GM19455 (cell line): ENCODE data around the gene DYNC2I2.

Experiments
- ATAC-seq: cut with Tn5 transposase; IDR thresholded peaks from one replicate; pipeline ENCODE4 v1.9.1; 2021; ENCODE audit not compliant: unreplicated experiment

Gene DYNC2I2

GRCh38 chr9:128636556-128637530, 19.8 kb downstream of the DYNC2I2 start:
- no peak for ATAC-seq

- ATAC-seq: no peak
These were observed 20.6 kb downstream of the DYNC2I2 start for GRCh38 chr9:128636024-128636390.

GRCh38 chr9:128635266-128636023, 21.2 kb downstream of the DYNC2I2 start:
- ATAC-seq: no peak

- ATAC-seq: no peak
These were observed 21.9 kb downstream of the DYNC2I2 start for GRCh38 chr9:128634651-128635262.

GRCh38 chr9:128634111-128634510, 22.5 kb downstream of the DYNC2I2 start:
- no peak for ATAC-seq

- no peak for ATAC-seq
These were observed 23.0 kb downstream of the DYNC2I2 start for GRCh38 chr9:128633601-128634000.

GRCh38 chr9:128633057-128633456, 23.6 kb downstream of the DYNC2I2 start:
- ATAC-seq: no peak

GRCh38 chr9:128632486-128632885, 24.2 kb downstream of the DYNC2I2 start:
- no peak for ATAC-seq

- no peak for ATAC-seq
These were observed 24.6 kb downstream of the DYNC2I2 start for GRCh38 chr9:128632066-128632465.

- no peak for ATAC-seq
These were observed 25.0 kb downstream of the DYNC2I2 start for GRCh38 chr9:128631636-128632035.

GRCh38 chr9:128629852-128630545, 26.6 kb downstream of the DYNC2I2 start:
- no peak for ATAC-seq

- ATAC-seq: no peak
These were observed 27.5 kb downstream of the DYNC2I2 start for GRCh38 chr9:128629136-128629535.

- no peak for ATAC-seq
These were observed 28.1 kb downstream of the DYNC2I2 start for GRCh38 chr9:128628471-128629048.

GRCh38 chr9:128627906-128628305, 28.7 kb downstream of the DYNC2I2 start:
- no peak for ATAC-seq

GRCh38 chr9:128627127-128627715, 29.4 kb downstream of the DYNC2I2 start:
- no peak for ATAC-seq

GRCh38 chr9:128626181-128626580, 30.5 kb downstream of the DYNC2I2 start:
- ATAC-seq: no peak

- ATAC-seq: no peak
These were observed 31.1 kb downstream of the DYNC2I2 start for GRCh38 chr9:128625391-128626146.

- no peak for ATAC-seq
These were observed 32.1 kb downstream of the DYNC2I2 start for GRCh38 chr9:128624566-128624965.

GRCh38 chr9:128621730-128622455, 34.8 kb downstream of the DYNC2I2 start:
- no peak for ATAC-seq
